ENCODE measurements around the gene ROCK2. TPM values are rescaled to one million over a fixed set of nuclear protein-coding genes. Genes with fewer than 3 reads are reported as not detected.

The ROCK2 gene
- polyA plus RNA-seq, 1 of the 3 experiments (the other 2 are of a cell fraction): 4.2 TPM

GRCh38 chr2:11364565-11364887 is 20.1 kb upstream of the ROCK2 start:
- H3K36me3 ChIP-seq (replicated peaks in 1 of 2; ENCODE audit: control insufficient read depth in 1 of 2, insufficient read depth in 2 of 2, low read length in 1 of 2): no peaks in the 10 kb centered on the region
- H3K27ac ChIP-seq (ENCODE audit: low read depth in 2 of 2, low read length in 1 of 2): no peak overlapping the region
- H3K4me3 ChIP-seq (ENCODE audit: low read depth in 2 of 2, low read length in 1 of 2): no peak overlapping the region
- H3K9me3 ChIP-seq: no peaks in the 10 kb centered on the region
- no peak overlapping the region for H2AFZ ChIP-seq (ENCODE audit: low read depth)
- no peak overlapping the region for H3K4me2 ChIP-seq
- H3K9me2 ChIP-seq: no peaks in the 10 kb centered on the region
- TF ChIP-seq FOXJ3 (CRISPR knock-in tag; IDR thresholded peaks at IDR 0.05): no peak
- TF ChIP-seq FOSL2 (IDR thresholded peaks at IDR 0.05; ENCODE audit: borderline replicate concordance, low read depth): no peak
- TF ChIP-seq TEAD4 (IDR thresholded peaks at IDR 0.05; ENCODE audit: borderline replicate concordance, insufficient read depth): no peak
- TF ChIP-seq TCF12 (IDR thresholded peaks at IDR 0.05): no peak
- TF ChIP-seq RXRA (IDR thresholded peaks at IDR 0.05; ENCODE audit: borderline replicate concordance, low read depth): no peak
- no peak for TF ChIP-seq USF1 (IDR thresholded peaks at IDR 0.05; ENCODE audit: borderline replicate concordance, low read depth)
- TF ChIP-seq ELF1 (IDR thresholded peaks at IDR 0.05): no peak
- 95% methylated on average over 7 of the region's 7 CpGs for WGBS (ENCODE audit: low lambda C conversion rate)
- no peaks in the 10 kb centered on the region for H3K27me3 ChIP-seq (ENCODE audit: insufficient read depth)
- peaks cover 8% of the 10 kb centered on the region for H3F3A ChIP-seq (replicated peaks; ENCODE audit: insufficient read depth)
- H3K9ac ChIP-seq: no peak overlapping the region
- H3K4me1 ChIP-seq (ENCODE audit: control insufficient read depth in 1 of 2, insufficient read depth in 2 of 2, low read depth in 1 of 2, low read length in 1 of 2): peaks cover 0 to 6% of the 10 kb centered on the region in 2 experiments; a peak in 2 of 4 replicates
- no peak for DNase-seq
- ChIA-PET CTCF (interaction anchor here (1.4 to 2.0 kb wide), 3 partner anchors 13 to 82 kb away, joined by 3 to 5 read pairs (median 3); no protein-coding TSS in a partner anchor), POLR2A (interaction anchor here (1.4 kb wide), 1 partner anchor 20 kb away, joined by 4 read pairs; the partner anchor contains the start of gene ROCK2)
- no peaks in the 10 kb centered on the region for H4K20me1 ChIP-seq (ENCODE audit: insufficient read depth)
- H3K79me2 ChIP-seq (ENCODE audit: insufficient read depth): no peaks in the 10 kb centered on the region

- H3K79me2 ChIP-seq (ENCODE audit: insufficient read depth): no peaks in the 10 kb centered on the region
- 82% methylated on average over 10 of the region's 10 CpGs for WGBS (ENCODE audit: low lambda C conversion rate)
- no peak overlapping the region for H3K9ac ChIP-seq
- no peak for TF ChIP-seq CTCF (IDR thresholded peaks at IDR 0.05)
- TF ChIP-seq FOXM1 (IDR thresholded peaks at IDR 0.05; ENCODE audit: low read depth): no peak
- TF ChIP-seq MEF2A (IDR thresholded peaks at IDR 0.05; ENCODE audit: borderline replicate concordance, low read depth): no peak
- no peak for TF ChIP-seq SMC3 (IDR thresholded peaks at IDR 0.05; ENCODE audit: low read depth, low read length)
- TF ChIP-seq RXRA (IDR thresholded peaks at IDR 0.05; ENCODE audit: borderline replicate concordance, low read depth): no peak
- no peak for TF ChIP-seq ZBTB33 (IDR thresholded peaks at IDR 0.05; ENCODE audit: borderline replicate concordance, low read depth)
- TF ChIP-seq MAX (IDR thresholded peaks at IDR 0.05; ENCODE audit: low read depth): no peak
- DNase-seq: no peak
- CTCF ChIA-PET: interaction anchor here (1.6 to 2.0 kb wide), 2 partner anchors 13 to 23 kb away, joined by 3 to 5 read pairs; no protein-coding TSS in a partner anchor
- no peaks in the 10 kb centered on the region for H4K20me1 ChIP-seq (ENCODE audit: insufficient read depth)
- no peaks in the 10 kb centered on the region for H3K9me2 ChIP-seq
- H3F3A ChIP-seq (replicated peaks; ENCODE audit: insufficient read depth): peaks cover 8% of the 10 kb centered on the region
- H2AFZ ChIP-seq (ENCODE audit: low read depth): no peak overlapping the region
- no peaks in the 10 kb centered on the region for H3K9me3 ChIP-seq
- no peaks in the 10 kb centered on the region for H3K36me3 ChIP-seq (replicated peaks in 1 of 2; ENCODE audit: control insufficient read depth in 1 of 2, insufficient read depth in 2 of 2, low read length in 1 of 2)
- H3K27ac ChIP-seq (ENCODE audit: low read depth in 2 of 2, low read length in 1 of 2): no peak overlapping the region
- H3K27me3 ChIP-seq (ENCODE audit: insufficient read depth): no peaks in the 10 kb centered on the region
- H3K4me2 ChIP-seq: no peak overlapping the region
- H3K4me1 ChIP-seq (ENCODE audit: control insufficient read depth in 1 of 2, insufficient read depth in 2 of 2, low read depth in 1 of 2, low read length in 1 of 2): peaks cover 0 to 6% of the 10 kb centered on the region in 2 experiments; a peak in 2 of 4 replicates
- POLR2A ChIA-PET: interaction anchor here (0.7 to 1.4 kb wide), 2 partner anchors 19 to 1942 kb away, joined by 3 to 4 read pairs; partner anchors contain the start of gene ROCK2
- no peak overlapping the region for H3K4me3 ChIP-seq (ENCODE audit: low read depth in 2 of 2, low read length in 1 of 2)
Measured at GRCh38 chr2:11363868-11364564, 19.6 kb upstream of the ROCK2 start.

Data from SK-N-SH (cell line).